Right lobe of liver (tissue), 4 donors: Measurements from ENCODE around the gene CPTP.

Experiments
- POLR2A ChIP-seq: fragments of 450-650 bp; IDR thresholded peaks from one replicate; pipeline ENCODE4 v1.6.1; 2017; ENCODE audit warnings: antibody characterized with exemption, mild to moderate bottlenecking
- TF ChIP-seq, protein P1 (sequence below), 4 donors: fragments of 200-600 bp in 3 of 4; fragments of 450-650 bp in 1 of 4; IDR thresholded peaks; one replicate each; pipeline versions ENCODE4 v1.5.1 to v1.8.0; 2016 to 2022; ENCODE audit warnings: antibody characterized with exemption in 4 of 4, mild to moderate bottlenecking in 2 of 4
- donor health status: DM: no; HTN: no; CAD: no.
- donor health status: DM: no; HTN: no; CAD: no.
- donor health status: DM: no; HTN: yes; CAD: no.

DNA sequence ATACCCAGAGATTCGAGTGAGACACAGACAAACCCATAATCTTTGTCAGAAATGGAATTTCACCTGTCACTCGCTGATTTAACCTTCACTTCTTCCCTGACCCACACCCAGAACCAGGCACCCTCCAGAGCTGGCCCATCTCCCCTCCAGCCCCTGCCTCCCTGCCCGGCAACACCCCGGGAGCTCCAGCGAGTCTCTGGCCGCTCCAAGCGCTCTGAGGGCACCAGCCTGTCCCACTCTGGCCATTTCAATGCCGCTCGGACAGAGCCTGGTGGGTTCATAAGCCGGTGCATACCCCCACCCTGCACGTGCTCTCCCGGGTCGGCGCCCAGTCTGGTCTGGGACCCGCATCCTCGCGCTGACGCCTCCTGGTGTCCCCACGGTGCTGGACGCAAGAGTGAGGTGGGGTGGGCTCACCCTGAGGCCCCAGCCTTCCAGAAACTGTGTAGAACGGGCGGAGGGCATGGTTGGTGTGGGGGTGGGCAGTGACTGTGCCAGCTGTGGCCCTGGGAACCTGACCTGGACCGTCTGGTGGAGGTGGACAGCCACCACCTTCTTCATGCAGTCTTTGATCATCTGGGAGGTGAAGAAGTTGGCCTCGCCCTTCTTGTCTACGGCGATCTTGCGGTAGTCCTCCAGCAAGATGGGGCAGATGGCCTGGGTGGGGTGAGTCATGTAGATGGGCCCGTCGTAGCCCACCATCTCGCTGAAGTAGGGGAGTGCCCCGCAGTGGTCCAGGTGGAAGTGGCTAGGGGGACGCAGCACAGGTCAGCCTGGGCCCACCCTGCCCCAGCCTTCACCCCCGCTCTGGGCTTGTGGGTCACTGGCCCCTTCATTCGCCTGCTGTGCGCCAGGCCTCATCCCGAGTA, 5.6 kb upstream of the CPTP start:
- TF ChIP-seq, protein P1, sequence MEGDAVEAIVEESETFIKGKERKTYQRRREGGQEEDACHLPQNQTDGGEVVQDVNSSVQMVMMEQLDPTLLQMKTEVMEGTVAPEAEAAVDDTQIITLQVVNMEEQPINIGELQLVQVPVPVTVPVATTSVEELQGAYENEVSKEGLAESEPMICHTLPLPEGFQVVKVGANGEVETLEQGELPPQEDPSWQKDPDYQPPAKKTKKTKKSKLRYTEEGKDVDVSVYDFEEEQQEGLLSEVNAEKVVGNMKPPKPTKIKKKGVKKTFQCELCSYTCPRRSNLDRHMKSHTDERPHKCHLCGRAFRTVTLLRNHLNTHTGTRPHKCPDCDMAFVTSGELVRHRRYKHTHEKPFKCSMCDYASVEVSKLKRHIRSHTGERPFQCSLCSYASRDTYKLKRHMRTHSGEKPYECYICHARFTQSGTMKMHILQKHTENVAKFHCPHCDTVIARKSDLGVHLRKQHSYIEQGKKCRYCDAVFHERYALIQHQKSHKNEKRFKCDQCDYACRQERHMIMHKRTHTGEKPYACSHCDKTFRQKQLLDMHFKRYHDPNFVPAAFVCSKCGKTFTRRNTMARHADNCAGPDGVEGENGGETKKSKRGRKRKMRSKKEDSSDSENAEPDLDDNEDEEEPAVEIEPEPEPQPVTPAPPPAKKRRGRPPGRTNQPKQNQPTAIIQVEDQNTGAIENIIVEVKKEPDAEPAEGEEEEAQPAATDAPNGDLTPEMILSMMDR (IDR thresholded peaks at IDR 0.05) = no peak
- TF ChIP-seq POLR2A = no peak
